ENCODE results near the gene RETSAT.

The RETSAT gene

GRCh38 chr2:85354286-85355072 lies at the start of gene RETSAT, which contains the start of gene ELMOD3:
Gene RETSAT (minus strand): TSS chr2:85354528. CDS start chr2:85354507, 21 bp downstream.
Gene ELMOD3 (plus strand): TSS chr2:85354769. CDS start chr2:85357199, 2,430 bp downstream.
- peak; percentile 98 for DNase-seq (ENCODE audit: low read depth, low spot score)
- peak within 1 kb of the TSS; percentile 79 for H3K27ac ChIP-seq

DNA sequence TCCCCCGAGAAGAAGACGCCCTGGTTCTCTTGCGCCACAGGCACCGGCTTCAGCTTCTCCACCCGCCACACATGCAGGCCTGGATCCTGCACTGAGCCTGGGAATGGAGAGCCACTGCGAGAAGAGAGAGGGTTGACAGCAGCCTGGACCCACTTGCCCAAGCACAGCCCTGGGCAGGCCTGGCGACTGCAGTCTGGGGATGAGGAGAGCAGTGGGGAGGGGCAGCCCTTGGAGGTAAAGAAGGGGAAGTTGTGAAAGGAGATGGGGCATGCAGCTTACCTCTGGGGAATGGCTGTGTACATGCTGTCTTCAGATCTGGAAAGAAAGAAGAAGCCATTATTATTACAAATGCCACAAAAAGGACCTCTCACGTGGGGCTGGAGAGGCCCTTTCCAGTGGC lies 47.5 kb upstream of the RETSAT start:
- no peak overlapping the region for H3K27ac ChIP-seq
- no peak for DNase-seq (ENCODE audit: low read depth, low spot score)

DNA sequence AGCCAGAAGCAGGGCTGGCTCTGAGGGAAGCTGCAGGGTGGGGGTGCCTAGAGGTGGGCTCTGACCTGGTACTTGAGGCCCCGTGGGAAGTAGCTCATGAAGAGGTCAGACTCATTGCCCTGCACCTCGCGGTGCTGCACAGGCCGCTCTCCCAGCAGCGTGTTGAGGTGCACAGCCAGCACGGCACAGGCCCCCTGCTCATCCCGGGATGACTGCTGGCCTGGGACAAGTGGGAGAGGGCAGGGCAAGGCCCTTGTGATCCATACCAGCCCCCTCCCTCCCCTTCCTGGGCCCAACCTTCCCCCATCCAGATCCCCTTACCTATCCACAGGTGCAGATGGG lies 47.1 kb upstream of the RETSAT start:
- no peak for DNase-seq (ENCODE audit: low read depth, low spot score)
- no peak overlapping the region for H3K27ac ChIP-seq

GRCh38 chr2:85400541-85401463 lies 46.5 kb upstream of the RETSAT start:
- H3K27ac ChIP-seq: no peak overlapping the region
- no peak for DNase-seq (ENCODE audit: low read depth, low spot score)

DNA sequence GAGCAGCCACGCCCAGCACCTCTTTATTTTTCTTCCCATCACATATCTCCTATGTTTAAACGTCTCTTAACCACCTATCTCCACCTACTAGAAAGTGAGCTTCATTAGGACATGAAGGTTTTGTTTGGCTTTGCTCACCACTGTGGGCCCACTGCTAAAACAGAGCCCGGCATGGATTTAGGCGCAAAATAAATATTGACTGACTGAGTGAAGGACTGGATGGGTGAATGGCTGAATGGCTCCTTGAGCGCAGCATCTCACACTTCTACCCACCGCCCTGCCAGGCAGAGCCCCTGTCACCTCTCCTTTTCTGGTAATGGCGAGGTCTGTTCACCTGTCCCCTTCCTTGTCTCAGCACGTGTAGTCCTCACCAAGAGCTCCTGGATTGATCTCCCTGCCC lies 45.7 kb upstream of the RETSAT start:
- no peak overlapping the region for H3K27ac ChIP-seq
- no peak for DNase-seq (ENCODE audit: low read depth, low spot score)

DNA sequence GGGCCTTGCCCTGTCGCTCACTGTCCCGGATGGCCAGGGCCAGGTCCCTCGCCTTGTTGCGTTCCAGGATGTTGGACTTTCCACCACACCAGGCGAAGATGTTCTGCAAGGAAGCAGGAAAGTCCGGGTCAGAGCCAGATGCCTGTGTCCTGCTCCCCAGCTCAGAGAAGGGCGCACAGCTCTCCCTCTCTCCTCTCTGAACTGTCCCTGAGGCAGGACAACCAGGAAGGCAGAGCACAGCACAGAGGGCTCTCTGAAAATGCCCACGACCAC lies 44.8 kb upstream of the RETSAT start:
- H3K27ac ChIP-seq: no peak overlapping the region
- DNase-seq (ENCODE audit: low read depth, low spot score): no peak

GRCh38 chr2:85398426-85399182 lies 44.3 kb upstream of the RETSAT start:
- DNase-seq (ENCODE audit: low read depth, low spot score): no peak
- no peak overlapping the region for H3K27ac ChIP-seq

DNA sequence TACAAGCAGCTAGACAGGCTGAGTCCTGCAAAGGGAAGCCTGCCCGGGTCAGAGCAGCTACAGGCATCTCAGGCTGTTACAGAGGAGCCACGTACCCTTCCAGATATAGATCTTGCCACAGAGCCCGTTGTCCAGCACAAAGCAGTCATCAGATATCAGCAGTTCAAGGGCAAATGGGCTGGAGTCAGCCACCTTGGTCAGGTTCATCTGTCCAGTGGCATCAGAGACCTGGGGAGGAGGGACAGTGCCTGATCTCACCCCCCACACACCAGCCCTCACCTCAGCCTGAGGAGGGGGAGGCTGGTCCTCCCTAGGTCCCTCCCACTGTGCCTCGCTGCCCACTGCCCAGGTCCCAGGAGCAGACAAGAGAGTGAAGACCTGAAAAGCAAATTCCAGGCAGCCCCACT lies 43.6 kb upstream of the RETSAT start:
- peak overlapping the region; percentile 23 for H3K27ac ChIP-seq
- no peak for DNase-seq (ENCODE audit: low read depth, low spot score)

DNA sequence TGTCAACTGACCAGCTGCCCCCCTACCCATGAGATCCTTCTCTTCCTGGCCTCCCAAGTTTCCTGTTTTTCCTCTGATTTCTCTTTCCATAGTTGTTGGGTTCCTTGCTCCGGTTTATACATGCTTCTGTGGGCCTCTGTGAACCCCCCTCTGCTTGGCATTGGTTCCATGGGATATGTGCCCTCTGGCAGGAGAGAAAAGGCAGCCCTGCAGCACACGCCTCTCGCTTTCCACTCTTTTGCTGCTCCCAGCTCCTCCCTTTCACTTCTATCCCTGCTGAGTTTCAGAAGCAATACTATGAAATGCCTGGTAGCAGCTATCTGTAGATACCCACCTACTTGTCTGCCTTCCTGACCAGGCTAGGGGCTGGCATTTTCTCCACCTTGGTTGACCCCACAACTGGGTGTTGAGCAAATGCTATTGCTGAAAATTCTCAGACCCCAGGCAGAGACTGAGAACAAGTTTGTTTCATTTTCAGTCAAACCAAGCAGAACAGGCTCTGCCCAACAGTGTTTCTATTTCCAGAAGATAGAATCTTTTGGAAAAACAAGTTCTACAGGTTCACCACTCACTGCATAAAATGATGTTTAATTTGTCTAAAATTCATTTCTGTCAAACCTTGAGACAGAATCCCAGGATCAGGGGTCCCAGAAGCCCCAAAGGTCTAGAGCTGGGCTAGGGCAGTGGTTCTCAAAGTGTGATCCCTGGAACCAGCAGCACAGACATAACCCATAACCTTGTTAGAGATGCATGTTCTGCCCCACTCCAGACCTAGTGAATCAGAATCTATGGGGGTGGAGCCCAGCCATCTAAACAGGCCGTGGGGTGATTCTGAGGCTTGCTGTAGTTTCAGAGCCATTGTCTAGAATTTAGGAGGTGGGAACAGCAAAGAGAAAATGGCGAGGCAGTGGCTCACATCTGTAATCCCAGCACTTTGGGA lies 42.5 kb upstream of the RETSAT start:
- no peak for DNase-seq (ENCODE audit: low read depth, low spot score)
- peak overlapping the region; percentile 23 for H3K27ac ChIP-seq

- DNase-seq (ENCODE audit: low read depth, low spot score): no peak
- no peak overlapping the region for H3K27ac ChIP-seq
These were observed 41.7 kb upstream of the RETSAT start for GRCh38 chr2:85395912-85396475.

DNA sequence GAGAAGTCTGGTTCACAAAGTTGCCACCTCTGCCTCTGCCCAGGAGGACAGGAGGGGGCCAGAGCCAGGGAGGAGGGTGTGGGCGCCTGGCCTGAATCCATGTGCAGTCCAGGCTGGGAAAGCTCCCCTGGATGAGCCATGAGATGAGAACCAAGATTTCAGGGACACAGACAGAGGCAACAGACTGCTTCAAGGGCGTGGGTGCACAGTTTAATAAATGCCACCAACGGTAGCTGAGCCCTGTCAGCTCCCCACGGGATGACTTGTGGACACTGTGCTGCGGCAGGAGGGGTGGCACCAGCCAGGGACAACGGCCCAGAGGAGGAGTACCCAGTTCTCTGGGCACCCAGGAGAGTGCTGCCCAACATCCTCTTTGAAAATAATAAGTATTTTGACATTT lies 40.6 kb upstream of the RETSAT start:
- no peak for DNase-seq (ENCODE audit: low read depth, low spot score)
- no peak overlapping the region for H3K27ac ChIP-seq

GRCh38 chr2:85394261-85394681 lies 39.9 kb upstream of the RETSAT start:
- DNase-seq (ENCODE audit: low read depth, low spot score): no peak
- no peak overlapping the region for H3K27ac ChIP-seq

GRCh38 chr2:85393836-85394235 lies 39.5 kb upstream of the RETSAT start:
- H3K27ac ChIP-seq: no peak overlapping the region

GRCh38 chr2:85390941-85391669 lies 36.8 kb upstream of the RETSAT start:
- H3K27ac ChIP-seq: no peak overlapping the region
- DNase-seq (ENCODE audit: low read depth, low spot score): no peak

More at GRCh38 chr2:85393836-85394235, 39.5 kb upstream of the RETSAT start:
- DNase-seq (ENCODE audit: low read depth, low spot score): no peak

DNA sequence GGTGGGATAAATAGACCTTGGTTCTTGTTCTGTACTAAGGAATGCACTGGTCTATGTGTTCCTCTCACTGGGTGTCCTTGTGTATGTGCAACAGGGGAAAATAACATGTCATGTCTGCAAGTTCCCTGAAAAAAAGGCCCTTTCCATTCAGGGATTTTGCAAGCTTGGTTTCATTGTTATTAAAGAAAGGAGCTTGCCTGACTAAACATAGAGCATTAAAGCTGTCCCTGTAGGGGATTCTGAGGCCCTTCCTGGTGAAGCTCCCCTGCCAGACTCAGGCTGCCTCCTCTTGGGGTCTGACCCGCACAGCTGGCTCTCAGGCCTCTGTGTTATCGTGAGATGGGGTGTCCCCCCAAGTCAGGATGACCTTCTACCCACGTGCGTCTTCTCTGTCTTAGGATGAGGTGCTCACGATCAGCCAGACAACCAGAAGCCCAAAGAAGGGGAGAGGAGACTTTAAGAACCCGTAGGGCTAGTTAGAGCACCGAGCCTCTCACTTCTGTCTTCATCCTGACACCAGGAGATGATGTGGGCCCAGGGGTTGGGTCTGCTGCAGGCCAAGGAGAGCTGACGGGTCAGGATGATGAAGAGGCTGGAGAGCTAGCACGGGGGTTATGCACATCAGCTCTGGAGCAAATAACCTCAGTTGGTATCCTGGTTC lies 34.7 kb upstream of the RETSAT start:
- DNase-seq (ENCODE audit: low read depth, low spot score): no peak
- no peak overlapping the region for H3K27ac ChIP-seq

GRCh38 chr2:85387754-85388153 lies 33.4 kb upstream of the RETSAT start:
- DNase-seq (ENCODE audit: low read depth, low spot score): no peak
- no peak overlapping the region for H3K27ac ChIP-seq

DNA sequence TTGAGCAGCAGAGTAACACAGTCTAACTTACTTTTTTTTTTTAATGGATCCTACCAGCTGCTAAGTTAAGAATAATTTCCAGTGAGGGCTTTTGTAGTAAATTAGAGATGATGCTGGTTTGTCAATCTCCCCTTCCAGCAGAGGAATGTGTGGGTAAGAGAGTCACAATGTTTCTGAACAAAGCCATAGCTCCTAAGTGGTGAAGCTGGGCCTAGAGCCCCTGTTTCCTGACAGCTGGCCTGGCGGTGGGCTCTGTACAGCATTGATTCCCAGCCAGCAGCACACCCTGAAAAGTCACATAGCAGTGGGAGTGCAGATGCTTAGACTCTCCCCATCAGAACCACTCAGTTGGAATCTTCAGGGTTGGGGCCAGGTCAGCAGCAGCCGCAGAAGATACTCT lies 31.4 kb upstream of the RETSAT start:
- no peak overlapping the region for H3K27ac ChIP-seq
- DNase-seq (ENCODE audit: low read depth, low spot score): no peak

DNA sequence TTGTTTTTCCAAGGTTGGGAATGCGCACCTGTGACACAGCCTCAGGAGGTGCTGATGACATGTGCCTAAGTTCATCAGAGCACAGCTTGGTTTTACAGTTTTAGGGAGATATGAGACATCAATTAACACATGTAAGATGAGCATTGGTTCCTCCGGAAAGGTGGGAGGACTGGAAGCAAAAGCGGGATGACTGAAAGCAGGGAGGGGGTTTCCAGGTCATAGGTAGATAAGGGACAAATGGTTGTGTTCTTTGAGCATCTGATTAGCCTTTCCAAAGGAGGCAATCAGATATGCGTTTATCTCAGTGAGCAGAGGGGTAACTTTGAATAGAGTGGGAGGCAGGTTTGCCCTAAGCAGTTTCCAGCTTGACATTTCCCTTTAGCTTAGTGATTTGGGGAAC lies 29.5 kb upstream of the RETSAT start:
- H3K27ac ChIP-seq: peak overlapping the region; percentile 11
- DNase-seq (ENCODE audit: low read depth, low spot score): no peak

Data from epithelial cell of prostate (primary cell).